ENCODE measurements around the gene IFT122.

DNA sequence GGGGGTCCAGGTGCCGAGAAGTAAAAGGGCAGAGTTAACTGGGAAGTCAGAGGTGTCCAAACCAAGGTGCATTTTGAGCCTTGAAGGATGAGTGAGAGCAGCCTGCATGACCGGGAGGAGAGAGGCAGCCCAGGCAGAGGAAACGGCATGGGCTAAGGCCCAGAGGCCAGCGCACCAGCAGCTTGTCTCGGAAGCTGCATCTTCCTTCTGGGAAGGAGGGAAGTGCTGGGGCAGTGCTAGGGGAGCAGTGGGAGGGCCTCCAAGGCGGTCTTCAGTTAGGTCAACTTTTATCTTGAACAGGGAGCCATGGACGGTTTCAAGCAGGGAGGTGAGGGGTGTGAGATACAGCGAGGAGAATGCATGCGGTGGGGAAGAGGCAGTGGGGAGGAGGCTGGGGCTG lies 104.0 kb downstream of the IFT122 start:
- no peak for TF ChIP-seq CREB1 (IDR thresholded peaks at IDR 0.05; ENCODE audit: low read depth)
- no peak for TF ChIP-seq YY1 (IDR thresholded peaks at IDR 0.05; ENCODE audit: low read depth)
- TF ChIP-seq REST (IDR thresholded peaks at IDR 0.05; ENCODE audit: low read depth), result no peak
- no peak for TF ChIP-seq CEBPB (IDR thresholded peaks at IDR 0.05)
- TF ChIP-seq NFIC (IDR thresholded peaks at IDR 0.05), result no peak
- TF ChIP-seq FOXM1 (IDR thresholded peaks at IDR 0.05; ENCODE audit: borderline replicate concordance, low read depth), result no peak
- no peak for TF ChIP-seq TAF1 (IDR thresholded peaks at IDR 0.05; ENCODE audit: low read depth)

Measured in Ishikawa (cell line).